GM13976 (cell line): ENCODE data around the gene LETM1.

Experiments used
- DNase-seq: peaks from one replicate; pipeline ENCODE4 v3.0.0; 2012; ENCODE audit warnings: low spot score
- CTCF ChIP-seq: IDR thresholded peaks from 2 replicates; pipeline ENCODE4 v1.5.1; 2012; ENCODE audit warnings: borderline replicate concordance, mild to moderate bottlenecking; ENCODE audit not compliant: insufficient read depth; ENCODE audit errors: extremely low read depth, missing control alignments, control extremely low read depth
- in situ Hi-C: fragments of 300-500 bp; cut with MboI; formaldehyde crosslinking; loops from one replicate; pipeline ENCODE4 v1.12.0; 2022; ENCODE audit warnings: low sequenced_read_pairs, mixed read lengths, inconsistent platforms; ENCODE audit not compliant: unreplicated experiment

LETM1 gene

GRCh38 chr4:1900087-1900433, 44.1 kb upstream of the LETM1 start:
- no peak for DNase-seq
- TF ChIP-seq CTCF: no peak
- in situ Hi-C loops: loop anchor here (10.0 kb wide), 1 partner anchor 85 kb away; no protein-coding TSS in a partner anchor

- peak; percentile 84 for TF ChIP-seq CTCF
- peak; percentile 87 for DNase-seq
- in situ Hi-C loops: loop anchor here (10.0 kb wide), 1 partner anchor 85 kb away; no protein-coding TSS in a partner anchor
These were observed 43.5 kb upstream of the LETM1 start for GRCh38 chr4:1899149-1900086.

- DNase-seq: no peak
- in situ Hi-C loops: no loop called here
- no peak for TF ChIP-seq CTCF
These were observed 42.7 kb upstream of the LETM1 start for GRCh38 chr4:1898681-1899080.

- DNase-seq: no peak
- in situ Hi-C loops: no loop called here
- TF ChIP-seq CTCF: no peak
These were observed 42.1 kb upstream of the LETM1 start for GRCh38 chr4:1898007-1898406.

GRCh38 chr4:1896658-1896991, 40.7 kb upstream of the LETM1 start:
- in situ Hi-C loops: no loop called here
- DNase-seq: no peak
- TF ChIP-seq CTCF: no peak

- TF ChIP-seq CTCF: no peak
- in situ Hi-C loops: no loop called here
- DNase-seq: no peak
These were observed 40.2 kb upstream of the LETM1 start for GRCh38 chr4:1895971-1896657.
